Astrocyte of the spinal cord (primary cell): Measurements from ENCODE around the gene KRTAP10-12.
"Not testable (repeated sequence)": the region's sequence is repeated elsewhere in the genome, so short reads cannot be mapped to it uniquely, and the experiment has no call there.

ENCODE experiments used
- DNase-seq: peaks from one replicate; pipeline ENCODE4 v3.0.0; 2011; ENCODE audit warnings: low read depth, low spot score
- H3K4me3 ChIP-seq: 2 replicates; pipeline ENCODE4 v1.5.1; 2011; ENCODE audit warnings: low read depth, mild to moderate bottlenecking, low read length, moderate library complexity
- in situ Hi-C: cut with HindIII; loops from 2 replicates; pipeline ENCODE4 v1.10.0; 2017; ENCODE audit warnings: low sequenced_read_pairs
- TF ChIP-seq, protein P1 (sequence below): IDR thresholded peaks from 2 replicates; pipeline ENCODE4 v1.5.1; 2012; ENCODE audit warnings: low read depth, mild to moderate bottlenecking, low read length, inconsistent platforms

The KRTAP10-12 gene, protein sequence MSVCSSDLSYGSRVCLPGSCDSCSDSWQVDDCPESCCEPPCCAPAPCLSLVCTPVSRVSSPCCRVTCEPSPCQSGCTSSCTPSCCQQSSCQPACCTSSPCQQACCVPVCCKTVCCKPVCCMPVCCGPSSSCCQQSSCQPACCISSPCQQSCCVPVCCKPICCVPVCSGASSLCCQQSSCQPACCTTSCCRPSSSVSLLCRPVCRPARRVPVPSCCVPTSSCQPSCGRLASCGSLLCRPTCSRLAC

DNA sequence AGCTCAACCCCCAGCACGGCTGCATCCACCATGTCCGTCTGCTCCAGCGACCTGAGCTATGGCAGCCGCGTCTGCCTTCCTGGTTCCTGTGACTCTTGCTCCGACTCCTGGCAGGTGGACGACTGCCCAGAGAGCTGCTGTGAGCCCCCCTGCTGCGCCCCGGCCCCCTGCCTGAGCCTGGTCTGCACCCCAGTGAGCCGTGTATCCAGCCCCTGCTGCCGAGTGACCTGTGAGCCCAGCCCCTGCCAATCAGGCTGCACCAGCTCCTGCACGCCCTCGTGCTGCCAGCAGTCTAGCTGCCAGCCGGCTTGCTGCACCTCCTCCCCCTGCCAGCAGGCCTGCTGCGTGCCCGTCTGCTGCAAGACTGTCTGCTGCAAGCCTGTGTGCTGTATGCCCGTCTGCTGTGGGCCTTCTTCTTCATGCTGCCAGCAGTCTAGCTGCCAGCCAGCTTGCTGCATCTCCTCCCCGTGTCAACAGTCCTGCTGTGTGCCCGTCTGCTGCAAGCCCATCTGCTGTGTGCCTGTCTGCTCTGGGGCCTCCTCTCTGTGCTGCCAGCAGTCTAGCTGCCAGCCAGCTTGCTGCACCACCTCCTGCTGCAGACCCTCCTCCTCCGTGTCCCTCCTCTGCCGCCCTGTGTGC, at the start of gene KRTAP10-12:
Gene KRTAP10-12 (plus strand): TSS at position 1 of the 639 bp plus-strand sequence. CDS start 30 bp downstream, at position 31.
- H3K4me3 ChIP-seq, in situ Hi-C loops, DNase-seq: not testable (repeated sequence)

DNA sequence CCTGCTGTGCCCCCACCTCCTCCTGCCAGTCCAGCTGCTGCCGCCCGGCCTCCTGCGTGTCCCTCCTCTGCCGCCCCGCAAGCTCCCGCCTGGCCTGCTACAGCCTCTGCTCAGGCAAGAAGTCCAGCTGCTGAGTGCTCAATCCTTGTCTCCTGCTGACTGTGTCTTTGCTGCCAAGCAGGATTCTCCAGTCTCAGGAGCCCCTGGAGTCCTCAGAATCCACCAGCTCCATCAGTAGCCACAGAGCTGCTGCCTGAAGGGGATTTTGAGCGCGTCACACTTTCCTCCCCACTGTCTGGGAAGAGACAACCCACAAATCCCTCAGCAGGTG, 49.8 kb upstream of the KRTAP10-12 start:
- TF ChIP-seq, protein P1, sequence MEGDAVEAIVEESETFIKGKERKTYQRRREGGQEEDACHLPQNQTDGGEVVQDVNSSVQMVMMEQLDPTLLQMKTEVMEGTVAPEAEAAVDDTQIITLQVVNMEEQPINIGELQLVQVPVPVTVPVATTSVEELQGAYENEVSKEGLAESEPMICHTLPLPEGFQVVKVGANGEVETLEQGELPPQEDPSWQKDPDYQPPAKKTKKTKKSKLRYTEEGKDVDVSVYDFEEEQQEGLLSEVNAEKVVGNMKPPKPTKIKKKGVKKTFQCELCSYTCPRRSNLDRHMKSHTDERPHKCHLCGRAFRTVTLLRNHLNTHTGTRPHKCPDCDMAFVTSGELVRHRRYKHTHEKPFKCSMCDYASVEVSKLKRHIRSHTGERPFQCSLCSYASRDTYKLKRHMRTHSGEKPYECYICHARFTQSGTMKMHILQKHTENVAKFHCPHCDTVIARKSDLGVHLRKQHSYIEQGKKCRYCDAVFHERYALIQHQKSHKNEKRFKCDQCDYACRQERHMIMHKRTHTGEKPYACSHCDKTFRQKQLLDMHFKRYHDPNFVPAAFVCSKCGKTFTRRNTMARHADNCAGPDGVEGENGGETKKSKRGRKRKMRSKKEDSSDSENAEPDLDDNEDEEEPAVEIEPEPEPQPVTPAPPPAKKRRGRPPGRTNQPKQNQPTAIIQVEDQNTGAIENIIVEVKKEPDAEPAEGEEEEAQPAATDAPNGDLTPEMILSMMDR = no peak
- DNase-seq = no peak
- in situ Hi-C loops = no loop called here
- H3K4me3 ChIP-seq = no peak overlapping the region

DNA sequence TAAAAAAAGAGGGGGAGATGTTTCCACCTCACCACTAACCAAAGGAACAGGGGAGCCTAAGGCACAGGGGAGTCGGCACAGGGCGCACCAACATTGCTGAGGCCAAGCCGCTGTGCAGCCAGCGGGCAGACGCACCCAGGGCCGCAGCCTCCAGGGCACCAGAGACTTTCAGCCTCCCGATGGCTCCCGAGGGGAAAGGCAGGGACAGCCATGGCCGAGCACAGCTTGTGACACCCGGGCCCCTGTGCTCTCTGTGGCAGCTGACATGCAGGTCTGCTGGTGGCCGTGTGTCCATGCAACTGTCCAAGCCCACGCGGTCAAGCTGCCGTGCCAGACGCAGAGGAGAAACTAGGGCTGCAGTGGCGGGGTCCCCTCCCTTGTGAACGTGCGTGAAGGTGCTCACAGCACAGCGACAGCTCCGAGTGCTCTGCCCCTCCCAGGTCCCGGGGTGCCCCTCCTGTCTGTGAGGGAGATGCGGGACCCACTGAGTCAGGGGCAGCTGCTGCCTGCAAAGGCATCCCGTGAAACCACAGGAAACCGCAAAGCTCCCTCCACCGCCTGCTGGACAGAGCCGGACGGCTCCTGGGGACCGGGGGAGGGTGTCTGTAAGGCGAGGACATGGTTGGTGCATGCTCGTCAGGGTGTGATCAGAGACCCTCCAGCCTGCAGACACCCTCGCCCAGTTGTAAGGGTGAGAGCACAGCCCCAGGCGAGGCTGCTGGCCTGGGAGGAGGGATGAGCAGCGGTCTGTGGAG, 48.2 kb upstream of the KRTAP10-12 start:
- in situ Hi-C loops = no loop called here
- DNase-seq = no peak
- TF ChIP-seq, protein P1 = no peak
- H3K4me3 ChIP-seq = no peak overlapping the region

DNA sequence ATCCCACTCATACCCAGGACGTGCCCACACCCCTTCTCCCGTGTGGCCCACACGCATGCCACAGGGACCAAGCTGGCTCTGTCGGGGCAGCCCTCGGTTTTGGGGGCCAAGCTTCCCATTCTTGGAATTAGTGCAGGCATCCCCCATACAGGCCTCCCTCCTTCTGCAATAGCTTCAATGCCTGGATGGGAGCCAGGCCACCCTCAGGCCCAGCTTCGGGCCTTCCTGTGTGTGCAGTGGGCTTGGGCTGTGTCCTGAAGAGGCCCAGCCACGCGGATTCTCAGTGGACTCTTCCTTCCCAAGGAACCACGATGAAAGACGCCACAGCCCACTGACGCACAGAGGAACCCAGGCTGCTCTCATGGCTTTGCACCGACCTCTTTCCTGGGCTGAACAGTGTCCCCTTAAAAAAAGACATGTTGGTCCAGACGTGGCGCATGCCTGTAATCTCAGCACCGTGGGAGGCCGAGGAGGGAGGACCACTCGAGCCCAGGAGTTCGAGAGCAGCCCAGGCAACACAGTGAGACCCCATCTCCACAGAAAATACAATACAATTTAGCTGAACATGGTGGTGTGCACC, 47.4 kb upstream of the KRTAP10-12 start:
- DNase-seq = no peak
- H3K4me3 ChIP-seq = no peak overlapping the region
- TF ChIP-seq, protein P1 = no peak
- in situ Hi-C loops = no loop called here

DNA sequence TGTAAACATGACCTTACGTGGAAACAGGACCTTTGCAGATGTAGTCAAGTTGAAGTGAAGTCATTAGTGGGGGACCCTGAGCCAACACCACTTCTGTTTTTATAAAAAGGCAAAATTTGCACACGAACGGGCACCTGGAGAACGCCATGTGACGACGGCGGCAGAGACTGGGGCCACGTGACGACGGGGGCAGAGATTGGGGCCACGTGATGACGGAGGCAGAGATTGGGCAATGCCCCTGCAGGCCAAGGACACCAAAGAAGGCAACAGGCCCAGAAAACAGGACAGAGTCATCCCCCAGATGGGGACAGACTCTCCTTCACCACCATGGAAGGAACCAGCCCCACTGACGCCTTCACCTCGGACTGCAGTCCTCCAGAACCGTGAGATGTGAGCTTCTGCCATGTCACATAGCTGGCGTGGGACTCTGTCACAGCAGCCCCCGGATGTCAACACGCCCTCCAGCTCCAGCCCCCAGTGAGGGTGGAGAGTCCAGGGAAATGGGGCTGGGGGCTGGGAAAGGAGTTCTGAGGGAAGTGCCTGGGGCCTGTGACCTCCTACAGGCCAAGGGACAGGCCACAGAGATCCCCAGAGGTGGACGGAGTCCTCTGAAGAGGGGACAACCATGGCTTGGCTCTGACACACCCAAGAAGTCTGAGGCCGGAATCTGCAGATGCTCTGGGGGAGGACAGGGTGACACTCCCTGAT, 46.6 kb upstream of the KRTAP10-12 start:
- no peak overlapping the region for H3K4me3 ChIP-seq
- TF ChIP-seq, protein P1 = no peak
- DNase-seq = no peak
- in situ Hi-C loops = no loop called here

DNA sequence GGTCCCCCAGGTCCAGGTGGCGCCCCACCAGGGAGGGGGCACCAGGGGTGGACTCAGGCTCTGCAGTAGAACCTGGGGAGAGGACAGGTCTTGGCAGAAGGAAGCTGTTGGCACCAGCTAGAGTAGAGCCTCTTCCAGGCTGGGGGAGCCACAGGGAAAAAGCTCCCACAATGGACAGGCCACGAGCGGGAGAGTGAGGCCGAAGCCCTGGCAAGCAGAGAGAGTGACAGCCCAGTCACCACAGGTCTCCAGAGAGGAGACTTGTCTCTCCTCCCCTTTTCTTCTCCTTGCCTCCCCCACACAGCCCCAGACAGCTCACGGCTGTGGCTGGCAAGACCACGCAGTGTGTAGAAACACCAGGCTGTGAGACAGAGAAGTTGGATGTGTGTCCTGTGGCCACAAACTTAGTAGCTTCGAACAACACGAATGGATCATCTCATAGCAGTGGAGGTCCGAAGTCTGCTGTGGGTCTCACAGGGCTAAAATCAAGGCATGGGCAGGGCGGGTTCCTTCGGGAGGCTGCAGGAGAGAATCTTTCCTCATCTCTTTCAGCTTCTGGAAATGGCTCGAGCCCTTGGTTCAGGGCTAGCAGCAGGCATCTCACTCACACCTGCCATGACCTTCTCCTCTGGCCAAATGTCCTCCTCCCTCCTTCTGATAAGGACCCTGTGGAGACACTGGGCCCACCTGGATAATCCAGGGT, 45.8 kb upstream of the KRTAP10-12 start:
- TF ChIP-seq, protein P1 = no peak
- in situ Hi-C loops = no loop called here
- H3K4me3 ChIP-seq = no peak overlapping the region
- no peak for DNase-seq
